Hepatocyte (in vitro differentiated cells): ENCODE measurements around the gene SLC15A4.

Experiments
- CTCF ChIP-seq: fragments of 200-600 bp; sonication (generic); IDR thresholded peaks from 2 replicates; pipeline ENCODE4 v1.5.1; 2016; ENCODE audit warnings: antibody characterized with exemption, mild to moderate bottlenecking; ENCODE audit not compliant: poor library complexity
- EZH2 ChIP-seq: fragments of 200-600 bp; sonication (generic); IDR thresholded peaks from 2 replicates; pipeline ENCODE4 v1.6.1; 2016; ENCODE audit warnings: antibody characterized with exemption, mild to moderate bottlenecking, borderline replicate concordance
- EZH2phosphoT487 ChIP-seq: fragments of 200-600 bp; sonication (generic); IDR thresholded peaks from one replicate; pipeline ENCODE4 v1.6.1; 2018; ENCODE audit warnings: antibody characterized with exemption, mild to moderate bottlenecking, low read depth, moderate library complexity; ENCODE audit not compliant: unreplicated experiment, severe bottlenecking

- no peak for TF ChIP-seq CTCF
- TF ChIP-seq EZH2phosphoT487: no peak
- TF ChIP-seq EZH2: no peak
Measured at GRCh38 chr12:128820253-128820652, 3.5 kb downstream of the SLC15A4 start.
